ENCODE measurements around the gene CASZ1.

CASZ1 gene

DNA sequence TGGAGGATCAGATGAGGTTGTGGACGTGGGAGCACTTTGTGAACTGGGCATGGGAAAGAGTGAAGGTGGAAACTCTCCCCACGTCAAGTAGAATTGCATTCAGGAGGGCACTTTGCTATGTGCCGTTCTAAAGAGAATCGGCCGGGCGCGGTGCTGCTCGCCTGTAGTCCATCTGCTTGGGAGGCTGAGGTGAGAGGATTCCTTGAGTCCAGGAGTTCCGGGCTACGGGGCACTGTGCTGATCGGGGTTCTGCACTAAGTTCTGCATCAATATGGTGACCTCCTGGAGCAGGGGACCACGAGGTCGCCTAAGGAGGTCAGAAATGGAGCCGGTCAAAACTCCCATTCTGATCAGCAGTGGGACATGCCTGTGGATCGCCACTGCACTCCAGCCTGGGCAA is 179.8 kb downstream of the CASZ1 start:
- Mint-ChIP-seq H3K27ac (no peak overlapping the region), H3K4me3 (no peak overlapping the region), H3K9me3 (no peaks in the 10 kb centered on the region), H3K4me1 (peaks cover 5% of the 10 kb centered on the region), H3K27me3 (ENCODE audit: low read depth) (peaks cover 8% of the 10 kb centered on the region), H3K36me3 (ENCODE audit: low read depth) (peaks cover 3% of the 10 kb centered on the region)
- TF ChIP-seq, protein P1, sequence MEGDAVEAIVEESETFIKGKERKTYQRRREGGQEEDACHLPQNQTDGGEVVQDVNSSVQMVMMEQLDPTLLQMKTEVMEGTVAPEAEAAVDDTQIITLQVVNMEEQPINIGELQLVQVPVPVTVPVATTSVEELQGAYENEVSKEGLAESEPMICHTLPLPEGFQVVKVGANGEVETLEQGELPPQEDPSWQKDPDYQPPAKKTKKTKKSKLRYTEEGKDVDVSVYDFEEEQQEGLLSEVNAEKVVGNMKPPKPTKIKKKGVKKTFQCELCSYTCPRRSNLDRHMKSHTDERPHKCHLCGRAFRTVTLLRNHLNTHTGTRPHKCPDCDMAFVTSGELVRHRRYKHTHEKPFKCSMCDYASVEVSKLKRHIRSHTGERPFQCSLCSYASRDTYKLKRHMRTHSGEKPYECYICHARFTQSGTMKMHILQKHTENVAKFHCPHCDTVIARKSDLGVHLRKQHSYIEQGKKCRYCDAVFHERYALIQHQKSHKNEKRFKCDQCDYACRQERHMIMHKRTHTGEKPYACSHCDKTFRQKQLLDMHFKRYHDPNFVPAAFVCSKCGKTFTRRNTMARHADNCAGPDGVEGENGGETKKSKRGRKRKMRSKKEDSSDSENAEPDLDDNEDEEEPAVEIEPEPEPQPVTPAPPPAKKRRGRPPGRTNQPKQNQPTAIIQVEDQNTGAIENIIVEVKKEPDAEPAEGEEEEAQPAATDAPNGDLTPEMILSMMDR (IDR thresholded peaks at IDR 0.05; ENCODE audit: unreplicated experiment in 3 of 3): no peak

DNA sequence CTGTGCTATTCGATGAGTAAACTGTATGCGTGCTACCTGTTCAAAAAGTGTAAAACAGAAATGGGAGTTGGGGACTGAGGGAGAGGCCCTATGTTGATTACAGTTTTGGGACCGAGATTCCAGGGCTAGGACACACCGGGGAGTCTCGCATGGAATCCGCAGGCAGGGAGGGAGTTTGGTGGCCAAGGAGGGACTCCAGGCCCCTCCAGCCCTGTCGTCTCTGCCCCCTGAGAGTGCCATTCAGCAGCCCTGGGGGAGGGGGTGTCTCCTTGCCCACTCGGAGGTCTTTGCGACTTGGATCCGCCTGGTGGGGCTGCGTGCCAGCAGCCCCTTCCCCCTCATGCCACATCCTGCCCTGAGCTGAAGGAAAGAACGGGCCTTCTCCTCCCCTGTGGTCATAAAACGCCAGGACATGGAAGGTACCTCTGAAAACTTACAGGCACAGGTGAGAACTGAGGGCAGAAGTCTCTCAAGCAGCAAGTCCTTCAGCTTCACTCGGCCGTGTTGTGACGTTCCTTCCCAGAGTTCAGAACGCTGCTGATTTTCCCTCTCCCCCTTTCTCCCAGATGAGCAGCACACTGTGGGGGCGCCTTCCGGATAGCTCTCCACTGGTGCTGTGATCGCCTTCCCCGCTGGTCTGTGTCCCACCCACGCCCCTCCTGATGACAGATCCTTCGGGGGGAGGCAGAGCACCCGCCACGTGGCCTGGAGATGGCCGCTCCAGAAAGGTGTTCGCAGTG is 180.3 kb downstream of the CASZ1 start:
- Mint-ChIP-seq H3K4me1 (peaks cover 5% of the 10 kb centered on the region), H3K4me3 (no peak overlapping the region), H3K36me3 (ENCODE audit: low read depth) (peaks cover 4% of the 10 kb centered on the region), H3K9me3 (no peaks in the 10 kb centered on the region), H3K27ac (no peak overlapping the region), H3K27me3 (ENCODE audit: low read depth) (peaks cover 8% of the 10 kb centered on the region)
- TF ChIP-seq, protein P1 (IDR thresholded peaks at IDR 0.05; ENCODE audit: unreplicated experiment in 3 of 3): no peak

DNA sequence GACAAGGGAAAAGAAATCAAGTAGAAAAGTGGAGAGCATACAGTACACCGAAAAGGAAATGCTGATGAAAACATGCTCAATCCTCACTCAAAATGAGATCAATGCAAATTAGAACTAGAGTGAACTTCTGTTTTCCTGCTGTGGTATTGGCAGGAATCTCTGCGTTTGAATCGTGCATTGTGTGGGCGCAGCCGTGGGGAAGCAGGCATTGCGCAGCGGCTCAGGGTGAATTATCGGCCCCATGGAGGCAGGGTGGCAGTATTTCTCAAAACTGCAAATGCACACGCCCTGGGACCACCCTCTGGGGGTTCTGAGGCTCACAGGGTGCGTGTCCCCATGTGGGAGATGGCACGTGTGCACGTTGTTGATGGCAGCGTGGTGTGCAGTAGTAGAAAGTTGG is 181.1 kb downstream of the CASZ1 start:
- Mint-ChIP-seq H3K4me1 (peaks cover 5% of the 10 kb centered on the region), H3K27ac (no peak overlapping the region), H3K27me3 (ENCODE audit: low read depth) (peaks cover 8% of the 10 kb centered on the region), H3K36me3 (ENCODE audit: low read depth) (peaks cover 4% of the 10 kb centered on the region), H3K9me3 (no peaks in the 10 kb centered on the region), H3K4me3 (no peak overlapping the region)
- TF ChIP-seq, protein P1 (IDR thresholded peaks at IDR 0.05; ENCODE audit: unreplicated experiment in 3 of 3): no peak

DNA sequence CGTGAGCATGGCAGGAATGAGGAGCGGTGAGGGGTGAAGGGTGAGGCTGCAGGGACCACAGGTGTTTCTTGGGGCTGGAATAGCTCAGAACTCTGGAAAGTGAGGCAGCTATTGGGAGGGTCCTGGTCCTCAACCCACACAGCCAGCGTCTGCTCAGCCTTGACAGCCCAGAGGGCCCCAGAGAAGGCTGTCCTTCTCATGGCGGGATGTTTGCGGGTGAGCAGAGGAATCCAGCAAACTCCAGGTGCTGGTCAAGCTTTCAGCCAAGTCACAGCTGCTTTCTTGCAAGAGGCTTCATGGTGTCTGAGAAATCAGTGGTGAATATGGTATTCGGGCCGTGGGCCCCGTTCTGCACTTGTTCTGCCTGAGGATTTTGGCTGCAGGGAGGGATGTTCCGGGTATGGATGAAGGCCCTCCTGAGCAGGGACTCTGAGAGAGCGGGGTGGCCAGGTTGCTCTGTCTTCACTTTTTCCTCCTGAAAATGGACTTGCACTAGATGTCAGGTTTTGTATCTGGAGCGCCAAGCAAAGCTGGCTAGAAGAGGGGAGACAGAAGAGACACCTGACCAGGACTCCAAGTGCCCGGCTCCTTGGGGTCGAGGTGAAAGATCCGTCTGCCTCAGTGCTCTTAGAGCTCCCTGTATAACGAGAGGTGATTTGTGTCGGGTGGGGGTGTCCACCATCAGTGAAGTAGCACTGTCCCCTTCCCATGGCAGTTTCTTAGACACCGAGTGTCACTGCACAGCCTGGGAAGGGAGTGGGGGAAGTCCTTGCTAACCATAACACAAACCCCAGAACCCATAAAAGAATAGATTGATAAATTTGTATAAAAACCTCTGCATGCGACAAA is 181.8 kb downstream of the CASZ1 start:
- H3K4me3 Mint-ChIP-seq: no peak overlapping the region
- H3K27ac Mint-ChIP-seq: no peak overlapping the region
- TF ChIP-seq, protein P1 (IDR thresholded peaks at IDR 0.05; ENCODE audit: unreplicated experiment in 3 of 3): no peak
- peaks cover 5% of the 10 kb centered on the region for H3K4me1 Mint-ChIP-seq
- H3K27me3 Mint-ChIP-seq (ENCODE audit: low read depth): peaks cover 8% of the 10 kb centered on the region
- H3K36me3 Mint-ChIP-seq (ENCODE audit: low read depth): peaks cover 4% of the 10 kb centered on the region
- no peaks in the 10 kb centered on the region for H3K9me3 Mint-ChIP-seq

DNA sequence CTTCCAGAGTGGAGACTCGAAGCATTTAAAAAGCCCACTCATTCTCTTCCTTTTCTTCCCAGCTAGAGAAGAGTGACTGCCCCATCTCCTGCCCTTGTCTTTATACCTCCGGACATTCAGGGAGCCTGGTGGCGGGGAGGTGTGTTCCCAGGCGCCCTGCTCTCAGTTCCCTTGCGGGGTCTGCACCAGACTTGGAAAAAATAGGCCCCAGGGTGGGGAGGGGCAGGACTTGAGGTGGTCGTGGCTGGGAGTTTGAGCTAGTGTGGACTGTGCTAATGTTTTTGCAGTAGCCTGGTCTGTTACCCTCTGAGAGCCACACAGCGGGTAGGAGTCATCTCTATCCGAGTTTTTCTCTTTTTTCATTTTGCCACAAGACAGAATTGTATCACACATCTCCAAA is 182.6 kb downstream of the CASZ1 start:
- TF ChIP-seq, protein P1 (IDR thresholded peaks at IDR 0.05; ENCODE audit: unreplicated experiment in 3 of 3): no peak
- H3K27me3 Mint-ChIP-seq (ENCODE audit: low read depth): peaks cover 8% of the 10 kb centered on the region
- H3K36me3 Mint-ChIP-seq (ENCODE audit: low read depth): peaks cover 6% of the 10 kb centered on the region
- no peak overlapping the region for H3K27ac Mint-ChIP-seq
- peaks cover 5% of the 10 kb centered on the region for H3K4me1 Mint-ChIP-seq
- H3K4me3 Mint-ChIP-seq: no peak overlapping the region
- no peaks in the 10 kb centered on the region for H3K9me3 Mint-ChIP-seq

All from nephron (organoid).